ENCODE measurements around the gene CITED1.

- TF ChIP-seq, protein P1, sequence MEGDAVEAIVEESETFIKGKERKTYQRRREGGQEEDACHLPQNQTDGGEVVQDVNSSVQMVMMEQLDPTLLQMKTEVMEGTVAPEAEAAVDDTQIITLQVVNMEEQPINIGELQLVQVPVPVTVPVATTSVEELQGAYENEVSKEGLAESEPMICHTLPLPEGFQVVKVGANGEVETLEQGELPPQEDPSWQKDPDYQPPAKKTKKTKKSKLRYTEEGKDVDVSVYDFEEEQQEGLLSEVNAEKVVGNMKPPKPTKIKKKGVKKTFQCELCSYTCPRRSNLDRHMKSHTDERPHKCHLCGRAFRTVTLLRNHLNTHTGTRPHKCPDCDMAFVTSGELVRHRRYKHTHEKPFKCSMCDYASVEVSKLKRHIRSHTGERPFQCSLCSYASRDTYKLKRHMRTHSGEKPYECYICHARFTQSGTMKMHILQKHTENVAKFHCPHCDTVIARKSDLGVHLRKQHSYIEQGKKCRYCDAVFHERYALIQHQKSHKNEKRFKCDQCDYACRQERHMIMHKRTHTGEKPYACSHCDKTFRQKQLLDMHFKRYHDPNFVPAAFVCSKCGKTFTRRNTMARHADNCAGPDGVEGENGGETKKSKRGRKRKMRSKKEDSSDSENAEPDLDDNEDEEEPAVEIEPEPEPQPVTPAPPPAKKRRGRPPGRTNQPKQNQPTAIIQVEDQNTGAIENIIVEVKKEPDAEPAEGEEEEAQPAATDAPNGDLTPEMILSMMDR (IDR thresholded peaks at IDR 0.05), result no peak
- TF ChIP-seq POLR2A (IDR thresholded peaks at IDR 0.05), result no peak
These were observed 47.5 kb downstream of the CITED1 start for GRCh38 chrX:72258174-72258573.
